ENCODE measurements around the gene CPE. TPM values are rescaled to one million over a fixed set of nuclear protein-coding genes. Genes with fewer than 3 reads are reported as not detected.

Gene CPE
- total RNA-seq, 1 donor from 2014 or later = 93.8 TPM

GRCh38 chr4:165518686-165519085 is 139.9 kb downstream of the CPE start:
- Mint-ChIP-seq H3K27me3 (ENCODE audit: low read depth) (peaks cover 45% of the 10 kb centered on the region), H3K27ac (no peak overlapping the region), H3K4me3 (no peak overlapping the region), H3K4me1 (peaks cover 10% of the 10 kb centered on the region), H3K36me3 (no peaks in the 10 kb centered on the region), H3K9me3 (no peaks in the 10 kb centered on the region)
- TF ChIP-seq, protein P1, sequence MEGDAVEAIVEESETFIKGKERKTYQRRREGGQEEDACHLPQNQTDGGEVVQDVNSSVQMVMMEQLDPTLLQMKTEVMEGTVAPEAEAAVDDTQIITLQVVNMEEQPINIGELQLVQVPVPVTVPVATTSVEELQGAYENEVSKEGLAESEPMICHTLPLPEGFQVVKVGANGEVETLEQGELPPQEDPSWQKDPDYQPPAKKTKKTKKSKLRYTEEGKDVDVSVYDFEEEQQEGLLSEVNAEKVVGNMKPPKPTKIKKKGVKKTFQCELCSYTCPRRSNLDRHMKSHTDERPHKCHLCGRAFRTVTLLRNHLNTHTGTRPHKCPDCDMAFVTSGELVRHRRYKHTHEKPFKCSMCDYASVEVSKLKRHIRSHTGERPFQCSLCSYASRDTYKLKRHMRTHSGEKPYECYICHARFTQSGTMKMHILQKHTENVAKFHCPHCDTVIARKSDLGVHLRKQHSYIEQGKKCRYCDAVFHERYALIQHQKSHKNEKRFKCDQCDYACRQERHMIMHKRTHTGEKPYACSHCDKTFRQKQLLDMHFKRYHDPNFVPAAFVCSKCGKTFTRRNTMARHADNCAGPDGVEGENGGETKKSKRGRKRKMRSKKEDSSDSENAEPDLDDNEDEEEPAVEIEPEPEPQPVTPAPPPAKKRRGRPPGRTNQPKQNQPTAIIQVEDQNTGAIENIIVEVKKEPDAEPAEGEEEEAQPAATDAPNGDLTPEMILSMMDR (IDR thresholded peaks at IDR 0.05; ENCODE audit: unreplicated experiment) = no peak
- no peak for DNase-seq (ENCODE audit: low spot score in 2 of 2, unreplicated experiment in 2 of 2)

DNA sequence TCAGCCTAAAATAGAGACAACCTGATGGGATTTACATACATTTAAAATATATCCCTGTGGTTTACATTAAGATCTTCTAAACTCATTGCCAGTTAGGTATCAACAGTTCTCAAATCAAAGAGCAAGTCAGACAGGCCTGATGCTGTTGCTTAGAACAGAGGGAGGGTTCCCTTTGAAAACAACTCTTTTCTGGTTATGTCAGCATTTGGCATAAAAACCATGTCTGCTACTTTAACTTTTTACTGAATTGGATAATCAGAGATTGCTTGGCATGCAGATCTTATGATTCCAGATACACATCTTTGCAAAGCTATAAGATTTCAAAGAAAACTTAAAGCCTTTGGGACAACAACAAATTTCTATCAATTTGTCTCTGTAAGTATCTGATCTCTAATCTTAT is 140.8 kb downstream of the CPE start:
- Mint-ChIP-seq H3K27ac (no peak overlapping the region), H3K36me3 (no peaks in the 10 kb centered on the region), H3K9me3 (no peaks in the 10 kb centered on the region), H3K4me3 (no peak overlapping the region), H3K27me3 (ENCODE audit: low read depth) (peaks cover 48% of the 10 kb centered on the region), H3K4me1 (peaks cover 10% of the 10 kb centered on the region)
- DNase-seq (ENCODE audit: low spot score in 2 of 2, unreplicated experiment in 2 of 2) = no peak
- TF ChIP-seq, protein P1 (IDR thresholded peaks at IDR 0.05; ENCODE audit: unreplicated experiment) = no peak

- H3K27me3 Mint-ChIP-seq (ENCODE audit: low read depth) = peaks cover 47% of the 10 kb centered on the region
- TF ChIP-seq, protein P1 (IDR thresholded peaks at IDR 0.05; ENCODE audit: unreplicated experiment) = no peak
- no peak for DNase-seq (ENCODE audit: low spot score in 2 of 2, unreplicated experiment in 2 of 2)
- H3K4me3 Mint-ChIP-seq = no peak overlapping the region
- H3K27ac Mint-ChIP-seq = no peak overlapping the region
- no peaks in the 10 kb centered on the region for H3K9me3 Mint-ChIP-seq
- no peaks in the 10 kb centered on the region for H3K36me3 Mint-ChIP-seq
- H3K4me1 Mint-ChIP-seq = peaks cover 10% of the 10 kb centered on the region
Observed at GRCh38 chr4:165520086-165520485, 141.3 kb downstream of the CPE start.

- TF ChIP-seq, protein P1 (IDR thresholded peaks at IDR 0.05; ENCODE audit: unreplicated experiment) = no peak
- Mint-ChIP-seq H3K9me3 (no peaks in the 10 kb centered on the region), H3K27ac (no peak overlapping the region), H3K4me3 (no peak overlapping the region), H3K36me3 (no peaks in the 10 kb centered on the region), H3K4me1 (peaks cover 10% of the 10 kb centered on the region), H3K27me3 (ENCODE audit: low read depth) (peaks cover 34% of the 10 kb centered on the region)
- no peak for DNase-seq (ENCODE audit: low spot score in 2 of 2, unreplicated experiment in 2 of 2)
Observed at GRCh38 chr4:165522050-165522449, 143.2 kb downstream of the CPE start.

DNA sequence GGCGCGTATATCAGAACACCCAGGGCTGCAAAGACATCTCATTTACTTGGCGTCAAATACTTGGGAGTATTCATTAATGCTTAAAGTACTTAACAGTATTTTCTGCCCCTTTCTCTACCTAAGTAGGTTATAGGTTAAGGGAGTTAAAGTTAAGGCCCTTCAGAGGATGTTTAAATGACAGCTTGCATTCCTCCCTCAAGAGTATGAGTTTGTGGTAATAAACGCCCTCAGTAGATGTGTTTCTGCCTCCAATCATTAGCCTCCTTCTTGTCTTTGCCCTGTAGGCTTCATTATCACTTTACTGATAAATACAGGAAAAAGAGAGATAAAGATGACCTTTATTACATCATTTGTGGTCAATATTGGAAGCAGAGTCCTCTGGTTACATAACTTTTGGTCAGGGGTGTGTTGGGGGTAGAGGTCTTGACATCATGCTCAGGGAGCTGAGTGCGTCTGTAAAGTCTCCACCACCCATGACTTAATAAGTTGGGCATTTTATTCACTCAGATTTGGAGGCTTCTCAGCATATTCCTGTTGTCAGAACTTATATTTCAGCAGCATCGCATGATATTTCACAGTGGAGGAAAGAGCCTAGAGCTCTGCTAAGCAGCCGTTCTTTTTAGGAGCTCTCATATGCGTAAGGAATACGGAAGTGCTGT is 145.9 kb downstream of the CPE start:
- no peak for DNase-seq (ENCODE audit: low spot score in 2 of 2, unreplicated experiment in 2 of 2)
- TF ChIP-seq, protein P1 (IDR thresholded peaks at IDR 0.05; ENCODE audit: unreplicated experiment) = no peak
- Mint-ChIP-seq H3K27me3 (ENCODE audit: low read depth) (peaks cover 25% of the 10 kb centered on the region), H3K27ac (no peak overlapping the region), H3K36me3 (no peaks in the 10 kb centered on the region), H3K4me3 (no peak overlapping the region), H3K9me3 (peaks cover 4% of the 10 kb centered on the region), H3K4me1 (peaks cover 4% of the 10 kb centered on the region)

Measured in mesothelial cell of epicardium (in vitro differentiated cells).